Measurements from ENCODE around the gene CASKIN1. TPM values are rescaled to one million over a fixed set of nuclear protein-coding genes. Genes with fewer than 3 reads are reported as not detected.

Gene CASKIN1
- total and polyA plus RNA-seq, 2 of the 8 experiments (the other 6 are each of a cell fraction or from before 2014, with no cell fraction given), result 1.2 to 6.4 TPM

GRCh38 chr16:2228161-2228824 lies 31.9 kb upstream of the CASKIN1 start (continued):
- TF ChIP-seq ATF2 (IDR thresholded peaks at IDR 0.05; ENCODE audit: low read length) (no peak), SAP30 (IDR thresholded peaks at IDR 0.05; ENCODE audit: insufficient read depth, insufficient replicate concordance, low read length) (no peak), JUN (IDR thresholded peaks at IDR 0.05; ENCODE audit: low read depth, low read length) (no peak), EZH2 (IDR thresholded peaks at IDR 0.05; ENCODE audit: low read depth, low read length, severe bottlenecking) (no peak), CEBPB (IDR thresholded peaks at IDR 0.05; ENCODE audit: low read depth, low read length) (no peak)

Measured in H1 (cell line).